ENCODE results near the gene ARHGEF3.
A peak's percentile ranks its signal among the peaks of the same experiment; 100 is the strongest.

The ARHGEF3 gene

GRCh38 chr3:56810577-56811545 is 9.1 kb upstream of the ARHGEF3 start:
- H3K4me3 Mint-ChIP-seq = no peak overlapping the region
- no peaks in the 10 kb centered on the region for H3K4me1 Mint-ChIP-seq
- H3K9me3 Mint-ChIP-seq = no peaks in the 10 kb centered on the region
- H3K27ac Mint-ChIP-seq = no peak overlapping the region
- no peaks in the 10 kb centered on the region for H3K36me3 Mint-ChIP-seq
- no peak for ATAC-seq
- H3K27me3 Mint-ChIP-seq = no peaks in the 10 kb centered on the region

GRCh38 chr3:56806407-56806806 is 4.7 kb upstream of the ARHGEF3 start:
- no peak overlapping the region for H3K4me3 Mint-ChIP-seq
- no peaks in the 10 kb centered on the region for H3K9me3 Mint-ChIP-seq
- peaks cover 8% of the 10 kb centered on the region for H3K4me1 Mint-ChIP-seq
- no peak overlapping the region for H3K27ac Mint-ChIP-seq
- no peaks in the 10 kb centered on the region for H3K36me3 Mint-ChIP-seq
- no peak for ATAC-seq
- no peaks in the 10 kb centered on the region for H3K27me3 Mint-ChIP-seq

GRCh38 chr3:56802790-56803189 is 1.0 kb upstream of the ARHGEF3 start:
- H3K9me3 Mint-ChIP-seq = no peaks in the 10 kb centered on the region
- H3K4me3 Mint-ChIP-seq = no peak overlapping the region
- no peak overlapping the region for H3K27ac Mint-ChIP-seq
- no peak for ATAC-seq
- H3K27me3 Mint-ChIP-seq = no peaks in the 10 kb centered on the region
- no peaks in the 10 kb centered on the region for H3K36me3 Mint-ChIP-seq
- peaks cover 29% of the 10 kb centered on the region for H3K4me1 Mint-ChIP-seq

- peak overlapping the region; percentile 73 for H3K27ac Mint-ChIP-seq
- H3K27me3 Mint-ChIP-seq = no peaks in the 10 kb centered on the region
- peak overlapping the region; percentile 88 for H3K4me3 Mint-ChIP-seq
- no peaks in the 10 kb centered on the region for H3K36me3 Mint-ChIP-seq
- ATAC-seq = no peak
- H3K9me3 Mint-ChIP-seq = no peaks in the 10 kb centered on the region
- H3K4me1 Mint-ChIP-seq = peaks cover 29% of the 10 kb centered on the region
Observed at GRCh38 chr3:56802378-56802745, 613 bp upstream of the ARHGEF3 start.

GRCh38 chr3:56800832-56801661 is 702 bp downstream of the ARHGEF3 start:
- H3K9me3 Mint-ChIP-seq = no peaks in the 10 kb centered on the region
- H3K36me3 Mint-ChIP-seq = no peaks in the 10 kb centered on the region
- peak; percentile 50 for ATAC-seq
- no peaks in the 10 kb centered on the region for H3K27me3 Mint-ChIP-seq
- H3K27ac Mint-ChIP-seq = peak overlapping the region; percentile 73
- peaks cover 32% of the 10 kb centered on the region for H3K4me1 Mint-ChIP-seq
- peak overlapping the region; percentile 88 for H3K4me3 Mint-ChIP-seq

GRCh38 chr3:56800130-56800831 is 1.5 kb downstream of the ARHGEF3 start:
- no peaks in the 10 kb centered on the region for H3K36me3 Mint-ChIP-seq
- no peaks in the 10 kb centered on the region for H3K9me3 Mint-ChIP-seq
- peaks cover 38% of the 10 kb centered on the region for H3K4me1 Mint-ChIP-seq
- H3K27me3 Mint-ChIP-seq = no peaks in the 10 kb centered on the region
- peak overlapping the region; percentile 88 for H3K4me3 Mint-ChIP-seq
- H3K27ac Mint-ChIP-seq = peak overlapping the region; percentile 73
- ATAC-seq = peak; percentile 60

GRCh38 chr3:56799251-56799882 is 2.4 kb downstream of the ARHGEF3 start:
- Mint-ChIP-seq H3K27ac (peak overlapping the region; percentile 73), H3K27me3 (no peaks in the 10 kb centered on the region), H3K4me3 (peak overlapping the region; percentile 63), H3K36me3 (no peaks in the 10 kb centered on the region), H3K4me1 (peaks cover 38% of the 10 kb centered on the region), H3K9me3 (no peaks in the 10 kb centered on the region)
- ATAC-seq = no peak

GRCh38 chr3:56796996-56797395 is 4.8 kb downstream of the ARHGEF3 start:
- Mint-ChIP-seq H3K27ac (no peak overlapping the region), H3K4me3 (no peak overlapping the region), H3K4me1 (peaks cover 37% of the 10 kb centered on the region), H3K9me3 (no peaks in the 10 kb centered on the region), H3K36me3 (peaks cover 6% of the 10 kb centered on the region), H3K27me3 (no peaks in the 10 kb centered on the region)
- ATAC-seq = no peak

- H3K4me3 Mint-ChIP-seq = no peak overlapping the region
- H3K27me3 Mint-ChIP-seq = no peaks in the 10 kb centered on the region
- H3K27ac Mint-ChIP-seq = peak overlapping the region; percentile 8
- H3K4me1 Mint-ChIP-seq = peaks cover 34% of the 10 kb centered on the region
- H3K36me3 Mint-ChIP-seq = peaks cover 6% of the 10 kb centered on the region
- no peaks in the 10 kb centered on the region for H3K9me3 Mint-ChIP-seq
- ATAC-seq = no peak
Observed at GRCh38 chr3:56796202-56796601, 5.5 kb downstream of the ARHGEF3 start.

GRCh38 chr3:56795829-56796185 is 5.9 kb downstream of the ARHGEF3 start:
- Mint-ChIP-seq H3K4me1 (peaks cover 33% of the 10 kb centered on the region), H3K4me3 (no peak overlapping the region), H3K9me3 (no peaks in the 10 kb centered on the region), H3K27me3 (no peaks in the 10 kb centered on the region), H3K36me3 (peaks cover 6% of the 10 kb centered on the region), H3K27ac (peak overlapping the region; percentile 8)
- ATAC-seq = no peak

- no peaks in the 10 kb centered on the region for H3K27me3 Mint-ChIP-seq
- H3K4me1 Mint-ChIP-seq = peaks cover 33% of the 10 kb centered on the region
- H3K4me3 Mint-ChIP-seq = no peak overlapping the region
- H3K27ac Mint-ChIP-seq = peak overlapping the region; percentile 8
- H3K9me3 Mint-ChIP-seq = no peaks in the 10 kb centered on the region
- ATAC-seq = no peak
- H3K36me3 Mint-ChIP-seq = peaks cover 6% of the 10 kb centered on the region
Observed at GRCh38 chr3:56795097-56795828, 6.5 kb downstream of the ARHGEF3 start.

- H3K27ac Mint-ChIP-seq = peak overlapping the region; percentile 10
- H3K4me3 Mint-ChIP-seq = no peak overlapping the region
- H3K27me3 Mint-ChIP-seq = no peaks in the 10 kb centered on the region
- no peaks in the 10 kb centered on the region for H3K9me3 Mint-ChIP-seq
- H3K36me3 Mint-ChIP-seq = peaks cover 6% of the 10 kb centered on the region
- no peak for ATAC-seq
- peaks cover 44% of the 10 kb centered on the region for H3K4me1 Mint-ChIP-seq
Observed at GRCh38 chr3:56792193-56792592, 9.6 kb downstream of the ARHGEF3 start.

- no peaks in the 10 kb centered on the region for H3K9me3 Mint-ChIP-seq
- H3K4me1 Mint-ChIP-seq = peaks cover 37% of the 10 kb centered on the region
- no peak overlapping the region for H3K4me3 Mint-ChIP-seq
- no peak for ATAC-seq
- peak overlapping the region; percentile 30 for H3K27ac Mint-ChIP-seq
- peaks cover 6% of the 10 kb centered on the region for H3K36me3 Mint-ChIP-seq
- H3K27me3 Mint-ChIP-seq = no peaks in the 10 kb centered on the region
Observed at GRCh38 chr3:56790016-56790821, 11.5 kb downstream of the ARHGEF3 start.
